Neuronal stem cell (in vitro differentiated cells): ENCODE results near the gene GPX8.

Experiments
- DNase-seq: peaks from one replicate; pipeline ENCODE4 v3.0.0-alpha.2; 2013; ENCODE audit warnings: low spot score
- H2AFZ ChIP-seq: one replicate; pipeline ENCODE4 v1.6.1; 2013; ENCODE audit warnings: mild to moderate bottlenecking, low read length, inconsistent platforms
- H2AK5ac ChIP-seq: 2 replicates; pipeline ENCODE4 v1.6.1; 2013; ENCODE audit warnings: low read depth, mild to moderate bottlenecking, inconsistent platforms, low read length, moderate library complexity, mixed read lengths
- H2BK120ac ChIP-seq: 2 replicates; pipeline ENCODE4 v1.6.1; 2013; ENCODE audit warnings: low read depth, mild to moderate bottlenecking, inconsistent platforms, low read length, moderate library complexity, mixed read lengths
- H2BK12ac ChIP-seq: one replicate; pipeline ENCODE4 v1.6.1; 2013; ENCODE audit warnings: low read length, inconsistent platforms
- H2BK15ac ChIP-seq: 2 replicates; pipeline ENCODE4 v1.6.1; 2013; ENCODE audit warnings: mild to moderate bottlenecking, low read length, inconsistent platforms, mixed read lengths
- H2BK5ac ChIP-seq: one replicate; pipeline ENCODE4 v1.6.1; 2013; ENCODE audit warnings: inconsistent platforms, mild to moderate bottlenecking, low read length, moderate library complexity
- H3K14ac ChIP-seq: one replicate; pipeline ENCODE4 v1.6.1; 2013; ENCODE audit warnings: low read length, inconsistent platforms
- H3K18ac ChIP-seq: 2 replicates; pipeline ENCODE4 v1.6.1; 2013; ENCODE audit warnings: low read length, inconsistent platforms
- H3K23ac ChIP-seq: 2 replicates; pipeline ENCODE4 v1.6.1; 2013; ENCODE audit warnings: low read depth, mild to moderate bottlenecking, mixed read lengths, low read length, inconsistent platforms; ENCODE audit not compliant: poor library complexity
- H3K27ac ChIP-seq: replicated peaks from 3 replicates; pipeline ENCODE4 v1.5.1; 2013; ENCODE audit warnings: low read length, inconsistent platforms
- H3K27me3 ChIP-seq, 3 experiments: 2 replicates each; pipeline ENCODE4 v1.6.1; 2013; ENCODE audit warnings: low read length in 3 of 3, mild to moderate bottlenecking in 2 of 3, inconsistent platforms in 1 of 3, low read depth in 1 of 3, mixed read lengths in 1 of 3, moderate library complexity in 1 of 3; ENCODE audit not compliant: control insufficient read depth in 3 of 3, insufficient read depth in 3 of 3
- H3K36me3 ChIP-seq, 2 donors: replicated peaks in 1 of 2; 2 replicates each; pipeline ENCODE4 v1.6.1; 2013; ENCODE audit warnings: low read length in 2 of 2; ENCODE audit not compliant: control insufficient read depth in 2 of 2, insufficient read depth in 2 of 2
- H3K4ac ChIP-seq: 2 replicates; pipeline ENCODE4 v1.6.1; 2013; ENCODE audit warnings: inconsistent platforms, mild to moderate bottlenecking, low read length, moderate library complexity
- H3K4me1 ChIP-seq, 2 donors: 1 replicate in 1 of 2; 2 replicates in 1 of 2; pipeline ENCODE4 v1.6.1; 2013; ENCODE audit warnings: low read length in 2 of 2, low read depth in 1 of 2; ENCODE audit not compliant: control insufficient read depth in 2 of 2, insufficient read depth in 1 of 2
- H3K4me2 ChIP-seq: one replicate; pipeline ENCODE4 v1.6.1; 2013; ENCODE audit warnings: mild to moderate bottlenecking, low read length, inconsistent platforms; ENCODE audit not compliant: insufficient read depth, poor library complexity, severe bottlenecking
- H3K4me3 ChIP-seq, 2 donors: 2 replicates each; pipeline ENCODE4 v1.5.1; 2013; ENCODE audit warnings: low read length in 2 of 2, mild to moderate bottlenecking in 2 of 2, inconsistent platforms in 1 of 2, moderate library complexity in 1 of 2
- H3K79me1 ChIP-seq: one replicate; pipeline ENCODE4 v1.6.1; 2013; ENCODE audit warnings: low read depth, mild to moderate bottlenecking, inconsistent platforms, low read length, moderate library complexity
- H3K9ac ChIP-seq: one replicate; pipeline ENCODE4 v1.6.1; 2013; ENCODE audit warnings: mild to moderate bottlenecking, low read depth, low read length, inconsistent platforms; ENCODE audit not compliant: poor library complexity
- H3K9me3 ChIP-seq, 2 donors: replicated peaks in 1 of 2; 2 replicates each; pipeline versions ENCODE3 to v1.6.1; 2013; ENCODE audit warnings: low read length in 2 of 2, mild to moderate bottlenecking in 2 of 2, inconsistent platforms in 1 of 2, low read depth in 1 of 2, mixed read lengths in 1 of 2, moderate library complexity in 1 of 2; ENCODE audit not compliant: control insufficient read depth in 2 of 2, insufficient read depth in 1 of 2
- H4K8ac ChIP-seq: one replicate; pipeline ENCODE4 v1.6.1; 2013; ENCODE audit warnings: low read depth, mild to moderate bottlenecking, inconsistent platforms, low read length, moderate library complexity
- H4K91ac ChIP-seq: one replicate; pipeline ENCODE4 v1.6.1; 2013; ENCODE audit warnings: low read length, low read depth, mild to moderate bottlenecking, inconsistent platforms; ENCODE audit not compliant: poor library complexity
- WGBS, 2 donors: extraction: QIAGEN DNeasy Blood & Tissue Kit; methylation state at CpG; one replicate each; pipeline ENCODE4 v1.1.7; 2013; ENCODE audit warnings: missing lambda C conversion rate in 2 of 2, mixed read lengths in 1 of 2; ENCODE audit not compliant: insufficient read length in 2 of 2, insufficient replicate concordance in 1 of 2; ENCODE audit errors: extremely low coverage in 2 of 2; 5-methylcytosine and 5-hydroxymethylcytosine counted together

GPX8 gene

DNA sequence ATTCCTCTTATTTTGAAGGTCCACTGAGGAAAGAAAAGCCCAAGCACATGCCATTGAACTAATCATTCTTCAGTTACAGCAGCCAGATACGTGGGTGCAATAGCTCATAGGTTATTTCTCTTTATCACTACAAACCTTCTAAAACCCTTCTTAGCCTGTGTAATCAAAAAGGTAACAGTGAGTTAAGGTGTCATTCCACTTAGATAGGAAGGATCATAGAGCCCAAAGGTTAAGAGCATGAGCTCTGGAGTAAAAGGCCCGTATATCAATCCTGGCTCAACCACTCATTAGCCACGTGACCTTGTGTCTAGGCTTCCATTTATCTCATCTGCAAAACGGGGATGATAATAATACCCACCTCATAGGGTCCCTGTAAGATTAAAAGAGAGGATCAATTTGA, 2.7 kb downstream of the GPX8 start:
- H3K79me1 ChIP-seq = no peaks in the 10 kb centered on the region
- H3K27ac ChIP-seq = no peak overlapping the region
- H3K9me3 ChIP-seq = no peaks in the 10 kb centered on the region
- no peak for DNase-seq
- WGBS, 2 donors = no CpG with 5 or more reads among the region's 4 CpGs
- no peak overlapping the region for H3K9ac ChIP-seq
- H3K4me1 ChIP-seq = peaks cover 0 to 2% of the 10 kb centered on the region in 2 donors
- no peak overlapping the region for H3K4me3 ChIP-seq
- H3K4ac ChIP-seq = no peak overlapping the region
- H2BK120ac ChIP-seq = no peak overlapping the region
- no peak overlapping the region for H3K4me2 ChIP-seq
- H3K36me3 ChIP-seq = peaks cover 7 to 52% of the 10 kb centered on the region in 2 donors
- H2BK15ac ChIP-seq = no peak overlapping the region
- peaks cover 0 to 4% (median 0%) of the 10 kb centered on the region in 3 experiments for H3K27me3 ChIP-seq
- no peak overlapping the region for H2BK12ac ChIP-seq
- H3K23ac ChIP-seq = no peak overlapping the region
- H4K91ac ChIP-seq = no peak overlapping the region
- H2AFZ ChIP-seq = no peak overlapping the region
- H3K18ac ChIP-seq = no peak overlapping the region
- no peak overlapping the region for H2AK5ac ChIP-seq
- no peak overlapping the region for H4K8ac ChIP-seq
- no peak overlapping the region for H3K14ac ChIP-seq
- H2BK5ac ChIP-seq = no peak overlapping the region

- no peak overlapping the region for H2AK5ac ChIP-seq
- no peaks in the 10 kb centered on the region for H3K79me1 ChIP-seq
- H3K27me3 ChIP-seq = peaks cover 3 to 31% (median 22%) of the 10 kb centered on the region in 3 experiments
- WGBS, 2 donors = no CpG with 5 or more reads among the region's 2 CpGs
- H3K4ac ChIP-seq = no peak overlapping the region
- no peaks in the 10 kb centered on the region for H3K9me3 ChIP-seq
- H3K23ac ChIP-seq = no peak overlapping the region
- H3K27ac ChIP-seq = no peak overlapping the region
- H2BK12ac ChIP-seq = no peak overlapping the region
- H3K9ac ChIP-seq = no peak overlapping the region
- H4K8ac ChIP-seq = no peak overlapping the region
- no peak overlapping the region for H4K91ac ChIP-seq
- H2AFZ ChIP-seq = no peak overlapping the region
- H2BK15ac ChIP-seq = no peak overlapping the region
- H3K4me1 ChIP-seq = peaks cover 9 to 13% of the 10 kb centered on the region in 2 donors
- no peak overlapping the region for H2BK120ac ChIP-seq
- no peak overlapping the region for H3K4me2 ChIP-seq
- H3K4me3 ChIP-seq = no peak overlapping the region
- H3K14ac ChIP-seq = no peak overlapping the region
- H3K36me3 ChIP-seq = peaks cover 0 to 2% of the 10 kb centered on the region in 2 donors
- H3K18ac ChIP-seq = no peak overlapping the region
- no peak for DNase-seq
- no peak overlapping the region for H2BK5ac ChIP-seq
Measured at GRCh38 chr5:55171471-55171870, 11.5 kb downstream of the GPX8 start.

- DNase-seq = peak; percentile 75
- H3K23ac ChIP-seq = no peak overlapping the region
- no peaks in the 10 kb centered on the region for H3K79me1 ChIP-seq
- no peak overlapping the region for H2BK15ac ChIP-seq
- no peak overlapping the region for H3K9ac ChIP-seq
- peaks cover 12 to 13% of the 10 kb centered on the region in 2 donors for H3K4me1 ChIP-seq
- H2BK120ac ChIP-seq = no peak overlapping the region
- no peak overlapping the region for H3K27ac ChIP-seq
- no peaks in the 10 kb centered on the region for H3K36me3 ChIP-seq
- no peak overlapping the region for H3K14ac ChIP-seq
- peak overlapping the region; percentile 91 for H3K4me2 ChIP-seq
- no peak overlapping the region for H2BK12ac ChIP-seq
- no peak overlapping the region for H4K8ac ChIP-seq
- peaks cover 3 to 39% (median 29%) of the 10 kb centered on the region in 3 experiments for H3K27me3 ChIP-seq
- no peaks in the 10 kb centered on the region for H3K9me3 ChIP-seq
- no peak overlapping the region for H2BK5ac ChIP-seq
- H2AFZ ChIP-seq = peak overlapping the region; percentile 97
- peak overlapping the region; percentile 49 to 74 for H3K4me3 ChIP-seq
- WGBS, 2 donors = no CpG with 5 or more reads among the region's 15 CpGs
- H2AK5ac ChIP-seq = no peak overlapping the region
- H3K4ac ChIP-seq = no peak overlapping the region
- H3K18ac ChIP-seq = no peak overlapping the region
- H4K91ac ChIP-seq = no peak overlapping the region
Measured at GRCh38 chr5:55172051-55172899, 12.3 kb downstream of the GPX8 start.

DNA sequence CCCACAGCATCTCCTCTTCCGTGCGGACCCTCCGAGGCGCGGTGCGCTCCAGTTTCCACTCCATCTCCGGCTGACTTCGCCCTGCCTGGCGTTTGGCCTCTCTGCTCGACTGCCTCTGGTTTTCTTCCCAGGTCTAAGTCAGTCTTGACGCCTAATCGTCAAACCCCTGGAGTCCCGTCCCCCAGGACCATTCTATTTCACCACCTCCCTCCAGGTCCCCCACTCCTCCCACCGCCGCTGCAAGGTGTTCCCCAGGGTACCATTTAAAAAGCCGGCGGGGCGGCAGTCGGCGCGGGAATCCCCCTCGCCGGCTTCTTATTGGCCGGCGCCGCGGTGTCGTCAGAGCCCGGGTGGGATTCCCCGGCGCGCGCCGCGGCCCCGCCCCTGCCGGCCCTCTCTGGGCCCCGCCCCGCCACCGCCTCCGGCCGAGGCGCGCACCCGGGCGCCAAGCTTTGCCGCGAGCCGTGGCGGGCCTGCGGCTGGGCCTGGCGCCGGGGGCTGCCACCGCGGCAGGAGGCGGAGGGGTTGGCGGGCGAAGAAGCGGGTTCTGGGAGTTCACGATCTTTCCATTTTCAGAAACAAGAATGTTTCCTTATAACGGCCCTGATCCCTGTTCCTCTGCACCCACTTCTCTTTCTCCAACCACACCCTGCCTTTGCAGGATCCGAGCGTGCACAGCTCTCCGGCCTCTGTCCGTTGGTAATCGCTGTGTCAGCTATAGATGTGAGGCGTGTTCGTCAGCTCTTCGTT, 13.1 kb downstream of the GPX8 start, which contains the start of gene CDC20B:
CDC20B (minus strand) TSS at position 241 of the 750 bp plus-strand sequence; CDS start at position 64, 177 bp downstream.
- no CpG with 5 or more reads among the region's 69 CpGs for WGBS, 2 donors

More for the DNA sequence above, 13.1 kb downstream of the GPX8 start, which contains the start of gene CDC20B:
- Histone ChIP-seq H3K23ac (no peak within 1 kb of the TSS), H3K14ac (no peak within 1 kb of the TSS), H4K8ac (no peak within 1 kb of the TSS), H3K27me3 (peaks cover 3 to 45% (median 32%) of the 10 kb centered on the region in 3 experiments), H3K18ac (peak within 1 kb of the TSS; percentile 7), H3K4ac (no peak within 1 kb of the TSS), H2BK120ac (no peak within 1 kb of the TSS), H3K36me3 (no peaks in the 10 kb centered on the region), H3K4me1 (peaks cover 12 to 13% of the 10 kb centered on the region in 2 donors), H3K4me2 (peak within 1 kb of the TSS; percentile 91), H2BK15ac (no peak within 1 kb of the TSS), H3K79me1 (no peaks in the 10 kb centered on the region), H3K9me3 (no peaks in the 10 kb centered on the region), H3K4me3 (peak within 1 kb of the TSS; percentile 55 to 74), H4K91ac (no peak within 1 kb of the TSS), H2AFZ (peak within 1 kb of the TSS; percentile 97), H2AK5ac (no peak within 1 kb of the TSS), H3K9ac (peak within 1 kb of the TSS; percentile 76), H2BK5ac (no peak within 1 kb of the TSS), H3K27ac (no peak within 1 kb of the TSS), H2BK12ac (no peak within 1 kb of the TSS)
- peak; percentile 83 for DNase-seq
